ENCODE results near the gene ZNF646.

DNA sequence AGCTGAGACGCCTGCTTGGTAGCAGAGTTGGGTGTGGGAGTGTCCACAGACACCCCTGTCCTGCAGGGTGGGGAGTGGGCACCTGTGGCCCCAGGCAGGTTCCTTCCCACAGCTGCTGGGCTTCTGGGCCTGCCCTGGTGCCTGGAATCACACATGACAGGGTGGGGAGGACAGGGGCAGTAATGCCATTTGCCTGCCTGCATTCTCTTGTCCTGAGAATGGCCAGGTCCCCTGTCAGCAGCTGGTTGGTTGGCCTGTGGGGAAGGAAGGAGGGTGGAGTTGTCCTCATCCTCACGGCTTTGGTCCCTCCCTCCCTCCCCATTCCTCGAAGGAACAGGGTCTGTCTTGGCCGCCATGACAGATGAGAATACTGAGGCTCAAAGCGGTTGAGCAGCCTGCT is 9.3 kb downstream of the ZNF646 start:
- TF ChIP-seq, protein P1, sequence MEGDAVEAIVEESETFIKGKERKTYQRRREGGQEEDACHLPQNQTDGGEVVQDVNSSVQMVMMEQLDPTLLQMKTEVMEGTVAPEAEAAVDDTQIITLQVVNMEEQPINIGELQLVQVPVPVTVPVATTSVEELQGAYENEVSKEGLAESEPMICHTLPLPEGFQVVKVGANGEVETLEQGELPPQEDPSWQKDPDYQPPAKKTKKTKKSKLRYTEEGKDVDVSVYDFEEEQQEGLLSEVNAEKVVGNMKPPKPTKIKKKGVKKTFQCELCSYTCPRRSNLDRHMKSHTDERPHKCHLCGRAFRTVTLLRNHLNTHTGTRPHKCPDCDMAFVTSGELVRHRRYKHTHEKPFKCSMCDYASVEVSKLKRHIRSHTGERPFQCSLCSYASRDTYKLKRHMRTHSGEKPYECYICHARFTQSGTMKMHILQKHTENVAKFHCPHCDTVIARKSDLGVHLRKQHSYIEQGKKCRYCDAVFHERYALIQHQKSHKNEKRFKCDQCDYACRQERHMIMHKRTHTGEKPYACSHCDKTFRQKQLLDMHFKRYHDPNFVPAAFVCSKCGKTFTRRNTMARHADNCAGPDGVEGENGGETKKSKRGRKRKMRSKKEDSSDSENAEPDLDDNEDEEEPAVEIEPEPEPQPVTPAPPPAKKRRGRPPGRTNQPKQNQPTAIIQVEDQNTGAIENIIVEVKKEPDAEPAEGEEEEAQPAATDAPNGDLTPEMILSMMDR (IDR thresholded peaks at IDR 0.05): no peak
- no peak for TF ChIP-seq POLR2A (IDR thresholded peaks at IDR 0.05)

Measured in thyroid gland (tissue), 4 donors.